Measurements from ENCODE around the gene CFAP210.

DNA sequence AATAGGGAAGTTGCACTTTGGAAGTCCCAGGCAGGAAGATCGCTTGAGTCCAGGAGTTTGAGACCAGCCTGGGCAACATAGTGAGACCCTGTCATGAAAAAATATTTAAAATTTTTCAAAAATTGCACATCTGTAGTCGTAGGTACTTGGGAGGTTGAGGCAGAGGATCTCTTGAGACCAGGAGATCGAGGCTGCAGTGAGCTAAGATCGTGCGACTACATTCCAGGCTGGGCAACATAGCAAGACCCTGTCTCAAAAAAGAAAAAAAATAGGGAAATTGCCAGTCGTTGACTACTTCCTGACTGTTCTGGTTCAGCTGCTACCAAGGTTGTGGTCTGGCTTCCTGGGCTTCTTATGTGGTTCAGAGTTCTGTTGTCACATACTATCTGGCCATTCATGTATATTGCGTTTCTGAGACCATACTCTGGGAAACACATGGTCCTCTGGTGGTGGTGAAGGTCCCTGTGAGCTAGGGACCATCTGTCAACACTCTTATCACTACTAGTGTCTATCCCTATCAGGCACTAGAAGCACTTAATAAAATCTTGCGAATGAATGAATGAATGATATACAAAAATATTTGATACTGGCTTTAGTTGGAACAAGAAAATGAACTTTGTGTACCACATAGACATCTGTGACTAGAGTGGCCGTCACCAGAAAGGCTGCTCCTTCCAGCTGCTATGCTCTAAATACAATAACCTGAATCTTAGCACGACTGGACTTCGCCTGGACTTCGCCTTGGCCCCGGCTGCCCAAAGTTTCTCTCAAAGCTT, 38.6 kb upstream of the CFAP210 start:
- TF ChIP-seq, protein P1, sequence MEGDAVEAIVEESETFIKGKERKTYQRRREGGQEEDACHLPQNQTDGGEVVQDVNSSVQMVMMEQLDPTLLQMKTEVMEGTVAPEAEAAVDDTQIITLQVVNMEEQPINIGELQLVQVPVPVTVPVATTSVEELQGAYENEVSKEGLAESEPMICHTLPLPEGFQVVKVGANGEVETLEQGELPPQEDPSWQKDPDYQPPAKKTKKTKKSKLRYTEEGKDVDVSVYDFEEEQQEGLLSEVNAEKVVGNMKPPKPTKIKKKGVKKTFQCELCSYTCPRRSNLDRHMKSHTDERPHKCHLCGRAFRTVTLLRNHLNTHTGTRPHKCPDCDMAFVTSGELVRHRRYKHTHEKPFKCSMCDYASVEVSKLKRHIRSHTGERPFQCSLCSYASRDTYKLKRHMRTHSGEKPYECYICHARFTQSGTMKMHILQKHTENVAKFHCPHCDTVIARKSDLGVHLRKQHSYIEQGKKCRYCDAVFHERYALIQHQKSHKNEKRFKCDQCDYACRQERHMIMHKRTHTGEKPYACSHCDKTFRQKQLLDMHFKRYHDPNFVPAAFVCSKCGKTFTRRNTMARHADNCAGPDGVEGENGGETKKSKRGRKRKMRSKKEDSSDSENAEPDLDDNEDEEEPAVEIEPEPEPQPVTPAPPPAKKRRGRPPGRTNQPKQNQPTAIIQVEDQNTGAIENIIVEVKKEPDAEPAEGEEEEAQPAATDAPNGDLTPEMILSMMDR (IDR thresholded peaks at IDR 0.05), result no peak
- TF ChIP-seq POLR2AphosphoS5 (IDR thresholded peaks at IDR 0.05) (no peak), POLR2A (IDR thresholded peaks at IDR 0.05) (no peak)

Data from upper lobe of left lung (tissue), 4 donors.